DMS114 treated with DMSO at 0.1 percent for 48 hours (cell line): ENCODE measurements around the gene FAM149A.

ENCODE experiments used
- DNase-seq: peaks from one replicate; lab custom pipeline; 2025; ENCODE audit not compliant: unreplicated experiment; lab: John Stamatoyannopoulos, UW

Gene FAM149A

DNA sequence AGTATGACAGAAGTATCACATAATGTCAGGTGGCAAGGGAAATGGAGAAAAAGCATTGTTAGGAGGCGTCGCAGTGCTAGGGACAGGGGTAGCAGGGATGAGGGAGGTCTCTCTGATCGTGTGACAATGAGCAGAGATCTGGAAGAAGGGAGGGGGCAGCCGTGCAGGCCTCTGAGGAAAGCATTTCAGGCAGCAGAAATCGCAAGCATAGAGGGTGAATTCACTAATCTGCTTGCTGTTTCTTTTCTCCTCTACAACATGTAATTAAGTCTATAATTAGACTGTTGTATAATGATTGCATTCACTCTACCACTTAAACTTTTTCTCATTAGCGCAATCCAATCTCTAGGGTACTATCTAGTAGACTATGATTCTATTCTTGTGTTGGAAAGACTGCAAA is 96.0 kb downstream of the FAM149A start:
- no peak for DNase-seq

DNA sequence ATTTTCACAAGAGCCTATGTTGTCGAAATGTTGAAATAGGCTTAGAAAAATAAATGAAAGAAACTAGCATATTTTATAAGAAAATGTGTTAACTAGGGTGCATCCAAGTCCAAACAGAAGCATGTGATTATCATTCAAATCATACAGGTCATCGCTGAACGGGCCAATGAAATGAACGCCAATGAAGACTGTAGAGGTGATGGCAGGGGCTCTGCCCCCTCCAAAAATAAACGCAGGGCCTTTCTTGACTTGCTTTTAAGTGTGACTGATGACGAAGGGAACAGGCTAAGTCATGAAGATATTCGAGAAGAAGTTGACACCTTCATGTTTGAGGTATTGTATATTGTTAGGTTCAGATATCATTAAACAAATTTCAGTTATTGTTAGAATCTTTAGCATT is 96.5 kb downstream of the FAM149A start:
- no peak for DNase-seq

DNA sequence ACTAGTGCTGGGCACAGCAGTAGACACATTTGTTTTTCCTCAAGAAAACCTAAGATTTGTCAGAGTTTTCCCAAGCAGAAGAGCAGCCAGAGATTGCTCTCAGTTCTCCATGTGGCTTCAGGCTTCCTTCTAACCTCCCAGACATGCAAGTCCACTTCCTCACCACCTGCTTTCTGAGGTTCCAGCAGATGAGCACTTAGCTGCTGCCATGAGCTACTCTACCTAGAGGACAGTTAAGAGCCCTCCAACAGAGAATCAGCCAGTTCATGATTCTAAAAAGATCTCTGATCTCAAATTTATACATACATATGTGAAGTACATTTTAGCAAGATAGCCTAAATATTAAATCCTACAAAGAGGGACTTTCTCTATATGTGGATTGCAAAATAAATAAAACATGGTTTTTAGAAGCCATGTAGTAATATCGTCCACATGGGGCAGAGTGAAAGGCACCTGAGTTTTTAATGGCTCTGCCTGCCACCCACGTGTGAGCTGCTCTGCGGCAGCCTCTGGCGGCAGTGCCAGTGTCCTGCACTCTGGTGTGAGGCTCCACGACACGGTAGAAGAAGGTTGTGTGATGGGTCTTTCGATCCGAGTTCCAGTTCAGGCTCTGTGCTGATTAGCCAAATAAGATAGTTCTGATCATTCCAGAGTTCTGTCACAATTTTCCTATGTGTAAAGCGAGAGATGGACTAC is 97.2 kb downstream of the FAM149A start:
- DNase-seq: peak; percentile 10

DNA sequence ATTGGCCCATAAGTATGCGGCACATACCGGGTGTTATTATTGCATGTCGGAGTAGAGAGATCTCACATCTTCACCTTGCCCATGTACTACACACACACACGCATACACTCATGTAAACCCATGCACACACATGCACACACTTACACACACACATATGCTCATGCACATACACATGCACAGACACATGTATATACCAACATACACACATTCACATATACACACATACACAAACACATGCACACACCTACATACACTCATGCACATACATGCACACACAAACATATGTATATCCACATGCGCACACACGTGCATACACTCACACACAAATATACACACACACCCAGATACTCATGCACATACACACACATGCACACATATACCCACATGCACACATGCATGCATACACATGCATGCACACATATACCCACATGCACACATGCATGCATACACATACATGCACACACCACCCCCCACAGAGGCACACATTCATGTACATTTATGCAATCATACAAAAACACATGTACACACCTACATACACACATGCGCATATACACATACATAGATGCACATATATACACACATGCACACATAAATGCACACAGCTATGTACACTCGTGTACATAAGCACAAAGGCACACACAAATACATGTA is 98.1 kb downstream of the FAM149A start:
- DNase-seq: no peak

DNA sequence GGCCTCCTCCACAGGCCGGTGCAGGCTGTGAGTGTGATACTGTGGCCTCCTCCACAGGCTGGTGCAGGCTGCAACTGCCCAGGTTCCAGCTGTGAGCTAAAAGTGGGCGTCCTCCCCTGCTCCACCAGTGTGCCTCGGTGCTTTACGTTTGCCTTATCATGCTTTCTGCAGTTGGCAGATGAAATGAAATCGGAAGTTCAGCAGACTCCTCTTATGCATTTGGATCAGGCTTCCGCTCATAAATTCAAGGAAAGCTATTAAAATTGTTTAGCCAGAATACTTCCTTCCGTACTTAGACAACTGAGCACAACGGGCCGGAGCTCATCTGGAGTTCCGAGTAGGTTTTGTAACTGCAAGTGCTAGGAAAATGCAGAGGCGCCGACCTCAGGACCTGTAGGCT is 98.9 kb downstream of the FAM149A start:
- no peak for DNase-seq

DNA sequence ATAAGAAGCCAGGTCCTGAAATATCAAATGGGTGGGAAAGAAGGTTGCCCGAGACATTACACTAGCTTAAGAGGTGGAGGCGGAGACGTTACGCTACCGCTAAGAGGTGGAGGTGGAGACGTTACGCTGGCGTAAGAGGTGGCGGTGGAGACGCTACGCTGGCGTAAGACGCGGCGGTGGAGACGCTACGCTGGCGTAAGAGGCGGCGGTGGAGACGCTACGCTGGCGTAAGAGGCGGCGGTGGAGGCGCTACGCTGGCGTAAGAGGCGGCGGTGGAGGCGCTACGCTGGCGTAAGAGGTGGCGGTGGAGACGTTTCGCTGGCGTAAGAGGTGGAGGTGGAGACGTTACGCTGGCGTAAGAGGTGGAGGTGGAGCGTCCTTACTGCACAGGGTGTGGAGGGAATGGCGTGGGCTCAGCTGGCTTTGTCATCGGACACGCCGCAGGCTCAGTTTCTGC is 99.6 kb downstream of the FAM149A start:
- DNase-seq: no peak

DNA sequence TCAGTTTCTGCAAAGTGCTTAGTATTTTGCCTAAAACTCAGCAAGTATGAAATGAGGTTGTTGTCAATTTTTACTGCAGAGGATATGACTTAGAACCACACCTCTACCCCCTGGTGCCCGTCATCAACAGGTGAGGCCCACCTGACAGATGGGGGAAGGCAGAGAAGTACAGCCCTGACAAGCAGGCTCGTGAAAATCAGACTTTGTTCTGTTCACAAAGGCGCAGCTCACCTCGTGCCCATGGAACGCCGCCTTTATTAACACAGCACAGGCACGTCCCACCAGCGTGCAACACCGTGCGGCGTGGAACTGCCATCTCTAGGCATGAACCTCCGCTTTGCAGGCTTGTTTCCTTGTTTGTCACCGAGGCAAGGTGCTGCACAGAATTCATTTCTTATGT is 100.2 kb downstream of the FAM149A start:
- no peak for DNase-seq

DNA sequence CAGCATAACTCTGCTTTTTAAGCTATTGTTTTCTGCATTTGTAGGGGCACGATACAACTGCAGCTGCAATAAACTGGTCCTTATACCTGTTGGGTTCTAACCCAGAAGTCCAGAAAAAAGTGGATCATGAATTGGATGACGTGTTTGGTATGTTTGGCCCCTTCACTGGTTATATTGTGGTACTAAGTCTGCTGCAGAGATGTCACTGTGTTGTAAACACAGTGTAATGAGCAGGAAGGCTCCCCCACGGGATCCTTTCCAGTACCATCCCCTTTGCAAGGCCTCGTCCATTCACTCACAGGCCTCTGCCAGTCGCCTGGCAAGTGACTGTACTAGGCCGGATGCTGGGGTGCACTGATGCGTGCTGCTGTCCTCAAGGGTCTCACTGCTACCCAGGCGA is 100.7 kb downstream of the FAM149A start:
- no peak for DNase-seq

DNA sequence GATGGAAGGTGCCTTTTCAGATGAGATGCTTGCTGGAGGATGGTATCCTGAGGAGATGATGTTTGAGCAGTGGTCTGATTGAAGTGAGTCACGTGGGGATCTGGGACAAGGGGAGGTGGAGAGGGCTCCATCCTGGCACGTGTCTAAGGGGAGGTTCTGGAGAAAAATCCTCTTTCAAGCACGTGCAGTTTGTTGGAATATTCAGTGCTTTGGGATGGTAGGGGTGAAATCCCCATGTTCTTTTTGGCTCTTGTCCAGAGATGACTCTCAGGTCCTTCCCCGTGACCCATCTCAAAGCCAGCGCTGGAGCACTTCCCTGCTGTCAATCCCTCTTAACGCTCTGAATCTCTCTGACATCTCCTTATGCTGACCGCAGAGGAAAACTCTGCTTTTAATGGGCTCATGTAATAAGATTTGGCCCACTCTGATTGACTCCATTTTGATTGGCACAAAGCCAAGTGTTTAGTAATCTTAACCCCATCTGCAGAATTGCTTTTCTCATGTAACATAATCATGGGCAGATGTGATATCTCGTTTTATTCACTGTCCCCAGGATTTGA is 112.0 kb downstream of the FAM149A start:
- DNase-seq: no peak

DNA sequence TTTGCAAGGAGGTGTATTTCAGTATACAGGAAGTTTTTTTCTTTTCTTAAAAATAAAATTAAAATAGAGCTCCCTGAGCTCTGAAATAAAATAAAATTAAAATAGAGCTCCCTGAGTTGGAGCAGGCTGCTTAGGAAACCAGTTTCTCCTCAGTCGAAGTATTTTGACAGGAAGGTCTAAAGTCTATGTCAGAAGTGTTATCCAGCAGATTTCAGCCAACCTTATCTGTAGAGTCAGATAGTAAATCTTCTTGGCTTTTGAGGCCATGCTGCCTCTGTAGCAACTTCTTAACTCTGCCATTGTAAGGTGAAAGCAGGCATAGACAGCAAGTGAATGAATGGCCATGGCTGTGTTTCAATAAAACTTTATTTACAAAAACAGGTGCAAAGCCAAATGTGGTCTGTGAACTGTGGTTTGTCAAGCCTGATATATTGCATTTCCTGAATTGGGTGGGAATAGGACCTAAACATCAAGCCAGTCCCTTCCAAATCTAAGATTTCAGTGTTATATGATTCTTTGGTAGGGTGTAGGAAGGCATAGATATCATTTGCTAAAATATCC is 113.3 kb downstream of the FAM149A start:
- no peak for DNase-seq

DNA sequence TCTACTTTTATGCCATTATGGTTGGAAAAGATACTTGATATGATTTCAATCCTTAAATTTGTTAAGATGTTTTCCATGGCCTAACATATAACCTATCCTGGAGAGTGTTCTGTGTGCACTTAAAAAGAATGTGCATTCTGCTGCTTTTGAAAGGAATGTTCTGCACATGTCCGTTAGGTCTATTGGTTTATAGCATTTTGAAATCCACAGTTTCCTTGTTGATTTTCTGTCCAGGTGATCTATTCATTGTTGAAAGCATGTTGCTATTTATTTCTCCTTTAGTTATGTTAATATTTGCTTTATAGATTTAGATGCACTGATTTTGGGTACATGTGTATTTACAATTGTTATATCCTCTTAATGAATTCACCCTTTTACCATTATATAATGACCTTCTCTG is 117.1 kb downstream of the FAM149A start:
- no peak for DNase-seq
